Liver (tissue), 9 donors: ENCODE results near the gene DRD1. TPM values are rescaled to one million over a fixed set of nuclear protein-coding genes. Genes with fewer than 3 reads are reported as not detected.

Experiments
- DNase-seq: peaks from one replicate; pipeline ENCODE4 v3.0.0-alpha.2; 2017; ENCODE audit warnings: low spot score
- H3K27ac ChIP-seq, 2 donors: one replicate each; pipeline ENCODE4 v1.7.0; 2013; ENCODE audit warnings: inconsistent platforms in 2 of 2, low read length in 2 of 2, control low read depth in 1 of 2, low read depth in 1 of 2, mild to moderate bottlenecking in 1 of 2
- H3K27me3 ChIP-seq, 4 donors: one replicate each; pipeline versions ENCODE4 v1.6.1 to v1.7.0; 2013; ENCODE audit warnings: low read length in 3 of 4, inconsistent platforms in 1 of 4, mild to moderate bottlenecking in 1 of 4, moderate library complexity in 1 of 4; ENCODE audit not compliant: control insufficient read depth in 4 of 4, insufficient read depth in 4 of 4
- H3K36me3 ChIP-seq, 4 donors: one replicate each; pipeline versions ENCODE4 v1.6.1 to v1.7.0; 2013; ENCODE audit warnings: low read length in 3 of 4, mild to moderate bottlenecking in 3 of 4, low read depth in 1 of 4, moderate library complexity in 1 of 4; ENCODE audit not compliant: control insufficient read depth in 4 of 4, insufficient read depth in 3 of 4
- H3K4me1 ChIP-seq, 4 donors: one replicate each; pipeline versions ENCODE4 v1.6.1 to v1.7.0; 2013; ENCODE audit warnings: low read length in 3 of 4, mild to moderate bottlenecking in 3 of 4, moderate library complexity in 1 of 4; ENCODE audit not compliant: control insufficient read depth in 4 of 4, insufficient read depth in 4 of 4
- H3K4me3 ChIP-seq, 3 donors: one replicate each; pipeline versions ENCODE4 v1.6.1 to v1.7.0; 2013; ENCODE audit warnings: low read length in 3 of 3, control low read depth in 1 of 3, low read depth in 1 of 3, mild to moderate bottlenecking in 1 of 3
- H3K9ac ChIP-seq, 2 donors: one replicate each; pipeline ENCODE4 v1.7.0; 2013; ENCODE audit warnings: low read length in 2 of 2, mild to moderate bottlenecking in 2 of 2, moderate library complexity in 2 of 2, control low read depth in 1 of 2, low read depth in 1 of 2
- H3K9me3 ChIP-seq, 4 donors: one replicate each; pipeline versions ENCODE4 v1.6.1 to v1.7.0; 2013; ENCODE audit warnings: low read length in 3 of 4; ENCODE audit not compliant: control insufficient read depth in 4 of 4
- ATF3 ChIP-seq: IDR thresholded peaks from 2 replicates; pipeline ENCODE4 v1.6.1; 2016; ENCODE audit warnings: antibody characterized with exemption
- CTCF ChIP-seq: fragments of 150-350 bp; IDR thresholded peaks from 2 replicates; pipeline ENCODE4 v1.5.1; 2017; ENCODE audit warnings: improper control_type of control experiment, low read depth, low read length; ENCODE audit not compliant: missing input control
- EGR1 ChIP-seq, 2 donors: IDR thresholded peaks; 2 replicates each; pipeline ENCODE4 v1.6.1; 2016 to 2018; ENCODE audit warnings: antibody characterized with exemption in 2 of 2, low read depth in 2 of 2
- FOXA1 ChIP-seq: IDR thresholded peaks from 2 replicates; pipeline ENCODE4 v1.6.1; 2016; ENCODE audit warnings: antibody characterized with exemption
- FOXA2 ChIP-seq: IDR thresholded peaks from 2 replicates; pipeline ENCODE4 v1.6.1; 2016; ENCODE audit warnings: antibody characterized with exemption
- GABPA ChIP-seq, 2 donors: IDR thresholded peaks in 1 of 2; conservative IDR thresholded peaks in 1 of 2; 2 replicates each; pipeline ENCODE4 v1.6.1; 2016; ENCODE audit warnings: antibody characterized with exemption in 2 of 2, mild to moderate bottlenecking in 1 of 2, moderate library complexity in 1 of 2
- HNF4A ChIP-seq, 2 donors: conservative IDR thresholded peaks; 2 replicates each; pipeline ENCODE4 v1.6.1; 2016; ENCODE audit warnings: antibody characterized with exemption in 2 of 2, mild to moderate bottlenecking in 2 of 2
- HNF4G ChIP-seq: IDR thresholded peaks from 2 replicates; pipeline ENCODE4 v1.6.1; 2016; ENCODE audit warnings: antibody characterized with exemption
- JUND ChIP-seq, 2 donors: IDR thresholded peaks; 2 replicates each; pipeline ENCODE4 v1.6.1; 2016; ENCODE audit warnings: antibody characterized with exemption in 2 of 2
- MAX ChIP-seq: IDR thresholded peaks from 2 replicates; pipeline ENCODE4 v1.6.1; 2016; ENCODE audit warnings: antibody characterized with exemption
- NR2F2 ChIP-seq: IDR thresholded peaks from 2 replicates; pipeline ENCODE4 v1.6.1; 2016; ENCODE audit warnings: antibody characterized with exemption
- RAD21 ChIP-seq, 2 donors: IDR thresholded peaks; 2 replicates each; pipeline ENCODE4 v1.6.1; 2016; ENCODE audit warnings: antibody characterized with exemption in 2 of 2, mild to moderate bottlenecking in 2 of 2
- REST ChIP-seq: IDR thresholded peaks from 2 replicates; pipeline ENCODE4 v1.6.1; 2016; ENCODE audit warnings: antibody characterized with exemption, mild to moderate bottlenecking
- RXRA ChIP-seq, 2 donors: IDR thresholded peaks; 2 replicates each; pipeline ENCODE4 v1.6.1; 2017 to 2018; ENCODE audit warnings: antibody characterized with exemption in 2 of 2, mild to moderate bottlenecking in 1 of 2
- SP1 ChIP-seq: IDR thresholded peaks from 2 replicates; pipeline ENCODE4 v1.6.1; 2018; ENCODE audit warnings: antibody characterized with exemption, mild to moderate bottlenecking
- TAF1 ChIP-seq: conservative IDR thresholded peaks from 2 replicates; pipeline ENCODE4 v1.6.1; 2016; ENCODE audit warnings: antibody characterized with exemption, mild to moderate bottlenecking
- YY1 ChIP-seq: IDR thresholded peaks from 2 replicates; pipeline ENCODE4 v1.6.1; 2016; ENCODE audit warnings: antibody characterized with exemption, mild to moderate bottlenecking
- ZBTB33 ChIP-seq: IDR thresholded peaks from 2 replicates; pipeline ENCODE4 v1.6.1; 2016; ENCODE audit warnings: antibody characterized with exemption
- WGBS: extraction: QIAGEN DNeasy Blood & Tissue Kit; methylation state at CpG from one replicate; pipeline ENCODE4 v1.1.7; 2013; 5-methylcytosine and 5-hydroxymethylcytosine counted together
- polyA plus RNA-seq, 2 donors: library from polyadenylated mRNA; stranded (reverse) in 1 of 2; unstranded in 1 of 2; fragments of 200-250 nt in 1 of 2; fragments of >200 nt in 1 of 2; fragmentation: Nextera tagmentation in 1 of 2; extraction: Ambion mirVana in 1 of 2; gene quantifications; one replicate each; pipeline versions ENCODE4 v1.2.1 to v1.2.3, GENCODE V29; 2013 to 2015
- total RNA-seq, 2 donors: library from RNA; depleted of rRNA; stranded (reverse); fragments of >200 nt; gene quantifications; one replicate each; pipeline ENCODE4 v1.2.3, GENCODE V29; 2014
- donor health status: healthy.
- donor health status: healthy.
- donor health status: healthy.
- donor health status: healthy.
- donor health status: healthy.

Gene DRD1
- total and polyA plus RNA-seq, 4 donors = 0.05 to 0.17 TPM; not detected in 2

GRCh38 chr5:175410926-175411325 is 33.1 kb downstream of the DRD1 start:
- TF ChIP-seq NR2F2 (no peak), CTCF (no peak), YY1 (no peak), ZBTB33 (no peak), RXRA (IDR thresholded peaks at IDR 0.05) (no peak)
- Histone ChIP-seq H3K9me3 (peaks cover 0 to 8% (median 2%) of the 10 kb centered on the region in 4 donors), H3K27me3 (peaks cover 0 to 3% (median 0%) of the 10 kb centered on the region in 4 donors), H3K9ac (no peak overlapping the region), H3K4me1 (no peaks in the 10 kb centered on the region), H3K27ac (no peak overlapping the region), H3K36me3 (no peaks in the 10 kb centered on the region), H3K4me3 (no peak overlapping the region)
- WGBS = 52% methylated on average over 2 of the region's 2 CpGs
- DNase-seq = no peak

GRCh38 chr5:175406300-175406699 is 37.7 kb downstream of the DRD1 start:
- no peak for TF ChIP-seq RAD21 (IDR thresholded peaks at IDR 0.05)
- TF ChIP-seq RXRA (IDR thresholded peaks at IDR 0.05) = no peak
- no peak for TF ChIP-seq CTCF
- no peak for TF ChIP-seq ATF3
- TF ChIP-seq GABPA (IDR thresholded peaks at IDR 0.05 in 1 of 2, conservative IDR thresholded peaks at IDR 0.05 in 1 of 2) = no peak
- TF ChIP-seq NR2F2 = no peak
- TF ChIP-seq HNF4G = no peak
- TF ChIP-seq SP1 = no peak
- no peak for TF ChIP-seq JUND (IDR thresholded peaks at IDR 0.05)
- no peak for TF ChIP-seq EGR1 (IDR thresholded peaks at IDR 0.05; ENCODE audit: low read depth in 2 of 2)
- no peak for TF ChIP-seq FOXA2
- TF ChIP-seq ZBTB33 = no peak
- TF ChIP-seq HNF4A (conservative IDR thresholded peaks at IDR 0.05) = no peak
- TF ChIP-seq MAX = no peak
- no peak for TF ChIP-seq FOXA1
- no peak for TF ChIP-seq REST
- no peak for TF ChIP-seq YY1
- no peak for TF ChIP-seq TAF1
- 83% methylated on average over 3 of the region's 3 CpGs for WGBS
- H3K27me3 ChIP-seq = no peaks in the 10 kb centered on the region
- no peak overlapping the region for H3K27ac ChIP-seq
- no peak overlapping the region for H3K9ac ChIP-seq
- H3K4me1 ChIP-seq = no peaks in the 10 kb centered on the region
- DNase-seq = no peak
- no peak overlapping the region for H3K4me3 ChIP-seq
- H3K36me3 ChIP-seq = no peaks in the 10 kb centered on the region
- H3K9me3 ChIP-seq = peaks cover 0 to 2% (median 0%) of the 10 kb centered on the region in 4 donors
